Right atrium auricular region (tissue), 2 donors: ENCODE data around the gene ARID3B. TPM values are rescaled to one million over a fixed set of nuclear protein-coding genes. Genes with fewer than 3 reads are reported as not detected.
A peak's percentile ranks its signal among the peaks of the same experiment; 100 is the strongest.

Experiments
- DNase-seq: peaks from one replicate; pipeline ENCODE4 v3.0.0-alpha.2; 2019; ENCODE audit warnings: low spot score
- H3K27ac ChIP-seq, 2 donors: fragments of 200-600 bp; sonication (generic); 1 replicate in 1 of 2; 2 replicates in 1 of 2; pipeline ENCODE4 v1.5.1; 2016 to 2019
- H3K27me3 ChIP-seq, 2 donors: fragments of 200-600 bp; sonication (generic); one replicate each; pipeline versions ENCODE4 v1.5.1 to v1.6.0; 2017 to 2019
- H3K36me3 ChIP-seq: fragments of 200-600 bp; sonication (generic); one replicate; pipeline ENCODE4 v1.5.1; 2016
- H3K4me1 ChIP-seq, 2 donors: fragments of 200-600 bp; sonication (generic); one replicate each; pipeline versions ENCODE4 v1.5.1 to v1.6.0; 2017 to 2019
- H3K4me3 ChIP-seq, 2 donors: fragments of 200-600 bp; sonication (generic); 1 replicate in 1 of 2; 2 replicates in 1 of 2; pipeline ENCODE4 v1.5.1; 2017 to 2019; ENCODE audit warnings: mild to moderate bottlenecking in 1 of 2, moderate library complexity in 1 of 2
- H3K9me3 ChIP-seq, 2 donors: fragments of 200-600 bp; sonication (generic); one replicate each; pipeline ENCODE4 v1.5.1; 2019
- total RNA-seq, 2 donors: library from RNA; depleted of rRNA; stranded (reverse); fragments of >200 nt; gene quantifications; one replicate each; pipeline ENCODE4 v1.1.0, GENCODE V29; 2016
- TF ChIP-seq, protein P1 (sequence below), 2 donors: fragments of 200-600 bp; sonication (generic); IDR thresholded peaks; one replicate each; pipeline ENCODE4 v1.5.1; 2019; ENCODE audit warnings: antibody characterized with exemption in 2 of 2

The ARID3B gene
- total RNA-seq, 2 donors from 2014 or later, result 1.8 to 3.5 TPM

DNA sequence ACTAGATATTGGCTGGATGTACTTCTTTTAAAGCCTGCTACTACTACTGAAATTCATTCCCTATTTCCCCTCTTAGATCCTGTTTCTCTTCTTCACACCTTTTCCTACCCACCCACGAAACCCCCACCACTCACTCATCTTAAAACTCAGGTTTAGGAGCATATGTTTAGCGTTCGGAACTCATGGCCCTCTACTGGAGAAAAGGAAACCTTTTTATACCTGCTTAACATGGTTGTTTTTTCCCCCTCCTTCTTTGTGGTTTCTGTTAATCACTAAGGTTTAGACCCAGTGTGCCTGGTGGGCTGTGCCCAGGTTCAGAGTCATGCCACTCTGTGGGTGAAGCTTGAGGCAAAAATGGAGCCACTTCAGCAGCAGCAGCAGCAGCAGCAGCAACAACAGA, 2.6 kb downstream of the ARID3B start:
- no peaks in the 10 kb centered on the region for H3K27me3 ChIP-seq
- H3K9me3 ChIP-seq, result no peaks in the 10 kb centered on the region
- H3K36me3 ChIP-seq, result no peaks in the 10 kb centered on the region
- H3K4me3 ChIP-seq, result no peak overlapping the region
- TF ChIP-seq, protein P1, sequence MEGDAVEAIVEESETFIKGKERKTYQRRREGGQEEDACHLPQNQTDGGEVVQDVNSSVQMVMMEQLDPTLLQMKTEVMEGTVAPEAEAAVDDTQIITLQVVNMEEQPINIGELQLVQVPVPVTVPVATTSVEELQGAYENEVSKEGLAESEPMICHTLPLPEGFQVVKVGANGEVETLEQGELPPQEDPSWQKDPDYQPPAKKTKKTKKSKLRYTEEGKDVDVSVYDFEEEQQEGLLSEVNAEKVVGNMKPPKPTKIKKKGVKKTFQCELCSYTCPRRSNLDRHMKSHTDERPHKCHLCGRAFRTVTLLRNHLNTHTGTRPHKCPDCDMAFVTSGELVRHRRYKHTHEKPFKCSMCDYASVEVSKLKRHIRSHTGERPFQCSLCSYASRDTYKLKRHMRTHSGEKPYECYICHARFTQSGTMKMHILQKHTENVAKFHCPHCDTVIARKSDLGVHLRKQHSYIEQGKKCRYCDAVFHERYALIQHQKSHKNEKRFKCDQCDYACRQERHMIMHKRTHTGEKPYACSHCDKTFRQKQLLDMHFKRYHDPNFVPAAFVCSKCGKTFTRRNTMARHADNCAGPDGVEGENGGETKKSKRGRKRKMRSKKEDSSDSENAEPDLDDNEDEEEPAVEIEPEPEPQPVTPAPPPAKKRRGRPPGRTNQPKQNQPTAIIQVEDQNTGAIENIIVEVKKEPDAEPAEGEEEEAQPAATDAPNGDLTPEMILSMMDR (IDR thresholded peaks at IDR 0.05), result no peak
- peaks cover 0 to 59% of the 10 kb centered on the region in 2 donors for H3K4me1 ChIP-seq
- H3K27ac ChIP-seq, result no peak overlapping the region
- DNase-seq, result no peak

DNA sequence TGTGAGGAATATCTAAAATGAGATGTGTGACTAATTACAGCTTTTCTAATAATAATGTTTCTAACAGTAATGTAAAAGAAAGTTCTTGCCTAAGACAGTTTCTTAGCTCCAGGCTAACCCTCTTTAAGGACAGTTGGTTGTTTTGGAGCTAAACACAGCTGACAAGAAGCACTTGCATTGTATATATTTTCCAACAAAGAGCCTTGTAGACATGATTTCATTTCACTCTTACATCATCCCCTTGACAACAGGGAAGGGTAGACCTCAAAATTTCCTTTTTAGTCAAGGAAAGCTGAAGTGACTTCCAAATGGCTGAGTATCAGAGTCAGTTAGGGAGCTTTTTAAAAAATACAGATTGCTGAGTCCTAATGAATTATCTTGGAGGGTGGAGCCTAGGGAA, 4.1 kb downstream of the ARID3B start:
- TF ChIP-seq, protein P1 (IDR thresholded peaks at IDR 0.05), result no peak
- H3K27me3 ChIP-seq, result no peaks in the 10 kb centered on the region
- no peaks in the 10 kb centered on the region for H3K36me3 ChIP-seq
- H3K4me3 ChIP-seq, result no peak overlapping the region
- H3K9me3 ChIP-seq, result no peaks in the 10 kb centered on the region
- peaks cover 0 to 52% of the 10 kb centered on the region in 2 donors for H3K4me1 ChIP-seq
- DNase-seq, result no peak
- no peak overlapping the region for H3K27ac ChIP-seq

GRCh38 chr15:74545776-74546656, 5.0 kb downstream of the ARID3B start:
- Histone ChIP-seq H3K4me3 (peak overlapping the region in 1 of 2 donors; percentile 21), H3K4me1 (peaks cover 0 to 47% of the 10 kb centered on the region in 2 donors), H3K36me3 (no peaks in the 10 kb centered on the region), H3K9me3 (no peaks in the 10 kb centered on the region), H3K27ac (peak overlapping the region in 1 of 2 donors; percentile 21), H3K27me3 (no peaks in the 10 kb centered on the region)
- peak; percentile 95 for DNase-seq
- TF ChIP-seq, protein P1 (IDR thresholded peaks at IDR 0.05), result peak in 1 of 2 donors; percentile 15

GRCh38 chr15:74547616-74548015, 6.6 kb downstream of the ARID3B start:
- TF ChIP-seq, protein P1 (IDR thresholded peaks at IDR 0.05), result no peak
- H3K4me1 ChIP-seq, result peaks cover 0 to 33% of the 10 kb centered on the region in 2 donors
- no peaks in the 10 kb centered on the region for H3K36me3 ChIP-seq
- no peak for DNase-seq
- no peaks in the 10 kb centered on the region for H3K9me3 ChIP-seq
- no peak overlapping the region for H3K4me3 ChIP-seq
- H3K27ac ChIP-seq, result no peak overlapping the region
- H3K27me3 ChIP-seq, result no peaks in the 10 kb centered on the region

- DNase-seq, result no peak
- H3K27ac ChIP-seq, result no peak overlapping the region
- peaks cover 0 to 29% of the 10 kb centered on the region in 2 donors for H3K4me1 ChIP-seq
- TF ChIP-seq, protein P1 (IDR thresholded peaks at IDR 0.05), result no peak
- H3K9me3 ChIP-seq, result no peaks in the 10 kb centered on the region
- no peaks in the 10 kb centered on the region for H3K36me3 ChIP-seq
- no peak overlapping the region for H3K4me3 ChIP-seq
- H3K27me3 ChIP-seq, result no peaks in the 10 kb centered on the region
Measured at GRCh38 chr15:74548241-74548640, 7.2 kb downstream of the ARID3B start.
